ENCODE data around the gene DSG1.
"Not testable (repeated sequence)": the region's sequence is repeated elsewhere in the genome, so short reads cannot be mapped to it uniquely, and the experiment has no call there.

DSG1 gene

GRCh38 chr18:31343454-31343853 is 25.5 kb downstream of the DSG1 start:
- no peak for DNase-seq (ENCODE audit: low read depth)

GRCh38 chr18:31353336-31353735 is 35.4 kb downstream of the DSG1 start:
- DNase-seq (ENCODE audit: low read depth) = not testable (repeated sequence)

- no peak for DNase-seq (ENCODE audit: low read depth)
These were observed 37.0 kb downstream of the DSG1 start for GRCh38 chr18:31354990-31355389.

GRCh38 chr18:31356025-31356424 is 38.1 kb downstream of the DSG1 start:
- DNase-seq (ENCODE audit: low read depth) = no peak

- no peak for DNase-seq (ENCODE audit: low read depth)
These were observed 46.2 kb downstream of the DSG1 start for GRCh38 chr18:31364190-31364589.

- no peak for DNase-seq (ENCODE audit: low read depth)
These were observed 51.5 kb downstream of the DSG1 start for GRCh38 chr18:31369478-31369877.

- no peak for DNase-seq (ENCODE audit: low read depth)
These were observed 54.0 kb downstream of the DSG1 start for GRCh38 chr18:31371989-31372388.

GRCh38 chr18:31373641-31374040 is 55.7 kb downstream of the DSG1 start:
- DNase-seq (ENCODE audit: low read depth) = no peak

GRCh38 chr18:31376477-31376876 is 58.5 kb downstream of the DSG1 start, which contains the start of gene DSG4:
Gene DSG4, plus strand, starts transcription at chr18:31376777. Its CDS starts 135 bp downstream, at chr18:31376912.
- no peak for DNase-seq (ENCODE audit: low read depth)

GRCh38 chr18:31380912-31381311 is 63.0 kb downstream of the DSG1 start:
- DNase-seq (ENCODE audit: low read depth) = no peak

GRCh38 chr18:31382107-31382506 is 64.1 kb downstream of the DSG1 start:
- no peak for DNase-seq (ENCODE audit: low read depth)

- no peak for DNase-seq (ENCODE audit: low read depth)
These were observed 68.8 kb downstream of the DSG1 start for GRCh38 chr18:31386741-31387140.

- DNase-seq (ENCODE audit: low read depth) = no peak
These were observed 75.3 kb downstream of the DSG1 start for GRCh38 chr18:31393286-31393685.

- no peak for DNase-seq (ENCODE audit: low read depth)
These were observed 79.0 kb downstream of the DSG1 start for GRCh38 chr18:31396796-31397612.

GRCh38 chr18:31398191-31398590 is 80.2 kb downstream of the DSG1 start:
- no peak for DNase-seq (ENCODE audit: low read depth)

GRCh38 chr18:31399306-31400032 is 81.5 kb downstream of the DSG1 start:
- no peak for DNase-seq (ENCODE audit: low read depth)

GRCh38 chr18:31401156-31402025 is 83.4 kb downstream of the DSG1 start:
- DNase-seq (ENCODE audit: low read depth) = no peak

GRCh38 chr18:31402026-31402373 is 84.0 kb downstream of the DSG1 start:
- DNase-seq (ENCODE audit: low read depth) = no peak

- no peak for DNase-seq (ENCODE audit: low read depth)
These were observed 85.4 kb downstream of the DSG1 start for GRCh38 chr18:31403409-31403808.

Data from T follicular helper cell (primary cell).